Activated CD8-positive, alpha-beta memory T cell treated with anti-CD3 and anti-CD28 coated beads, Interleukin-2, amount 50 U/mL, for 4 hours (primary cell): ENCODE results near the gene GJA8.
"Not testable (repeated sequence)": the region's sequence is repeated elsewhere in the genome, so short reads cannot be mapped to it uniquely, and the experiment has no call there.

Experiments used
- DNase-seq: peaks from one replicate; pipeline ENCODE4 v3.0.0-alpha.2; 2020

GJA8 gene

DNA sequence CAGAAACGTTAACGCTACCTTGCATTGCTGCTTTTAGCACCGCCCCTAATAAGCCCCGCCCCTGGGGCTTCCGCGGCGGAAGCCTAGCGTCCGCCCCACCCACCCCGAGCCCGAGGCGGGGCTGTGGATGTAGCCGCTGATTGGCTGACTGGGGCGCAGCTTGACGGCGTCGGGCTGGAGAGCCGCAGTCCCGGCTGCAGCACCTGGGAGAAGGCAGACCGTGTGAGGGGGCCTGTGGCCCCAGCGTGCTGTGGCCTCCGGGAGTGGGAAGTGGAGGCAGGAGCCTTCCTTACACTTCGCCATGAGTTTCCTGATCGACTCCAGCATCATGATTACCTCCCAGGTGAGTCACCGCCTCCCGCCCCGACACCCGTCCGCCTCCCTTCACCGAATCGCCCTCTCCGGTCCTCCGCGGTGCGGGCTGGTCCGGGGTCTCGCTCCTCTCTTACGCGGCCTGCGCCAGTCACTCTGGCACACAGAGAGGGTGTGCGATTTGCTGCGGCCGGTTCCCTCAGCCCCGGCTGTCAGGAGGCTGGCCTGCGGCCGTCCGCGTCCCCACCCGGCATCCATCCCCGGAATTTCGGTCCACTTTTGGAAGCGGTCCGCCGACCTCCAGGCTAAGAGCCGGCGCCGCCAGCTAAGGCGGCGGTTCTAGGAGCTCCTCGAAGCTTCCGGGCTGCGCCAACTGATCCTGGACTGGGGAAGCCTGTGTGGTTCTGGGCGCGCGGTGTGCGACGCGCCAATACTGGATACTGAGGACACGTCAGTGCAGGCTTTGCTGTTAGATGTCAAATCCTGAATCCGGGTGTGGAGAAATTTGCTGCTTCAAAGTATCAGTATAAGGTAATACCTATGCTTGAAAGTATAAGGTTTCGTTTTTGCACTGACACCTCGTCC lies 25.9 kb downstream of the GJA8 start, which contains the start of gene GPR89B:
Gene GPR89B, plus strand, starts transcription at position 185 of the 897 bp plus-strand sequence. Its CDS starts 117 bp downstream, at position 302.
- DNase-seq = peak; percentile 95

DNA sequence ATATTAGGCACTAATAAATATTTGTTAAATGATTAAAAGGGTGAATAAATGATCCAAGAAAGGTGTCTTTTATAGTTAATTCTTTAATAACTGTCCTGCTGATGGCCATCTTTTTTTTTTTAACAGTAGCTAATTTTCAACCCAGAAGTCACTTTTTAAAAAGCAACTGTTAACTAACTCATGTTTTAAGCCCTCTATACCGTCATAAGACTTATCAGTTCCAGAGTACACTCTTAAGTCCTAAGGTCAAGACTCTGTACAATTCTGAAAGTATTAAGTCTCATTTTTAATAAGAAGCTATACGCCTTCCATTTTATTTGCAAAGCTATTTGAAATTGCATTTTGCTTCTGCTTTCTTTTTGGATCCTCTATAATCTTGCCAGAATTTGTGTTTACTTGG lies 28.5 kb downstream of the GJA8 start:
- not testable (repeated sequence) for DNase-seq

DNA sequence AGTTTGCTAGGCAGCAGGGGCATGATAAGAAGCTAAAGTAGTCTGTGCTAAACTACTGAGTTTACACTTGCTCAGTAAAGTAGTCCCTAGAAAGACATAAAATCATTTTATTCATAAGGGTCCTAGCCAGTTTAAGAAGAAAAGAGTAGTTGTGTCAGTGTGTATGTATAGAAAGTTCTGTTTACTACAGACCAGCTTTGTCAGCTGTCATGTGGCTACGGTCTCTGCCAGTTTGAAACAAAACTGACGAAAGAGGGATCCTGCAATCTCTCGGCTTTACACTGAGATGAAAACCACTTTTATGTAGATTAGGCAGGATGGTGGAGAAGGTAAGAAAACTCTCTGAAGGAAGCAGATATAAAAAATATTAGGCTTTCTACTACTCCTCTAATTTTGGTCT lies 32.7 kb downstream of the GJA8 start:
- not testable (repeated sequence) for DNase-seq

- DNase-seq = not testable (repeated sequence)
These were observed 37.9 kb downstream of the GJA8 start for GRCh38 chr1:147940456-147940855.

- DNase-seq = not testable (repeated sequence)
These were observed 40.0 kb downstream of the GJA8 start for GRCh38 chr1:147942563-147942962.

DNA sequence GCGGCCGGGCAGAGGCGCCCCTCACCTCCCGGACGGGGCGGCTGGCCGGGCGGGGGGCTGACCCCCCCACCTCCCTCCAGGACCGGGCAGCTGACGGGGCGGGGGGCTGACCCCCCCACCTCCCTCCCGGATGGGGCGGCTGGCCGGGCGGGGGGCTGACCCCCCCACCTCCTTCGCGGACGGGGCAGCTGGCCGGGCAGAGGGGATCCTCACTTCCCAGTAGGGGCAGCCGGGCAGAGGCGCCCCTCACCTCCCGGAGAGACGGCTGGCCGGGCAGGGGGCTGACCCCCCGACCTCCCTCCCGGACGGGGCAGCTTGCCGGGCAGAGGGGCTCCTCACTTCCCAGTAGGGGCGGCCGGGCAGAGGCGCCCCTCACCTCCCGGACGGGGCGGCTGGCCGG lies 46.9 kb downstream of the GJA8 start:
- not testable (repeated sequence) for DNase-seq
